K562 (cell line): Measurements from ENCODE around the gene PCDHB2. TPM values are rescaled to one million over a fixed set of nuclear protein-coding genes. Genes with fewer than 3 reads are reported as not detected.

Experiments
- ATAC-seq: fragments of 200-7000 bp; cut with Tn5 transposase; 3 replicates; pipeline ENCODE4 v1.9.1; 2020; ENCODE audit warnings: moderate library complexity
- BruUV-seq: library from RNA; stranded (reverse); fragments of 400-500 nt; replicated peaks from 2 replicates; lab custom pipeline; 2021; lab: Mats Ljungman, UMichigan
- CTCF ChIA-PET: fragments of 300-600 bp; formaldehyde crosslinking; extraction: SDS; loops from one replicate; lab custom pipeline; 2021; ENCODE audit warnings: low intra/inter-chr PET ratio; lab: Yijun Ruan, JAX
- POLR2A ChIA-PET: fragments of 300-600, 350-650 bp; sonication (Branson Sonifier 250); formaldehyde crosslinking; extraction: SDS; loops from one replicate; lab custom pipeline; 2021; ENCODE audit warnings: antibody characterized with exemption, inconsistent platforms; lab: Yijun Ruan, JAX
- DNase-seq, 4 experiments: peaks; one replicate each; pipeline versions ENCODE4 v3.0.0 to v3.0.0-alpha.2; 2011 to 2018; ENCODE audit warnings: low spot score in 3 of 4, mixed read lengths in 3 of 4; ENCODE audit errors: extremely low read depth in 1 of 4
- FAIRE-seq: peaks from 2 replicates; lab custom pipeline; 2011; peaks lifted over from hg19 to GRCh38; lab: Jason Lieb, UNC
- H2AFZ ChIP-seq: 2 replicates; pipeline ENCODE4 v1.6.0; 2011; ENCODE audit warnings: low read depth, low read length, control low read depth, inconsistent platforms
- H3K27ac ChIP-seq: fragments of 200-600 bp; 3 replicates; pipeline ENCODE4 v1.8.0; 2011; ENCODE audit warnings: low read depth, mild to moderate bottlenecking, control low read depth, inconsistent platforms, low read length, moderate library complexity, mixed read lengths; ENCODE audit errors: extremely low read depth
- H3K27me3 ChIP-seq, 2 experiments: fragments of 300-600 bp in 1 of 2; 2 replicates in 1 of 2; 3 replicates in 1 of 2; pipeline versions ENCODE4 v1.6.0 to v1.8.0; 2011; ENCODE audit warnings: inconsistent platforms in 2 of 2, low read length in 2 of 2, mild to moderate bottlenecking in 1 of 2, mixed read lengths in 1 of 2, moderate library complexity in 1 of 2; ENCODE audit not compliant: control insufficient read depth in 2 of 2, insufficient read depth in 2 of 2
- H3K36me3 ChIP-seq: fragments of 300-600 bp; 3 replicates; pipeline ENCODE4 v1.8.0; 2011; ENCODE audit warnings: mild to moderate bottlenecking, low read length, inconsistent platforms; ENCODE audit not compliant: control insufficient read depth, insufficient read depth
- H3K4me1 ChIP-seq, 2 experiments: fragments of 200-600 bp in 1 of 2; replicated peaks in 1 of 2; 2 replicates in 1 of 2; 3 replicates in 1 of 2; pipeline versions ENCODE4 v1.5.1 to v1.8.0; 2011; ENCODE audit warnings: inconsistent platforms in 2 of 2, low read length in 2 of 2, mild to moderate bottlenecking in 1 of 2, mixed read lengths in 1 of 2, moderate library complexity in 1 of 2; ENCODE audit not compliant: control insufficient read depth in 2 of 2, insufficient read depth in 2 of 2
- H3K4me2 ChIP-seq: 2 replicates; pipeline ENCODE4 v1.6.1; 2011; ENCODE audit warnings: low read length, control low read depth, inconsistent platforms, mixed read lengths; ENCODE audit not compliant: insufficient read depth
- H3K4me3 ChIP-seq: fragments of 200-600 bp; sonication (generic), shearing (Covaris generic); 2 replicates; pipeline ENCODE4 v1.5.1; 2016; ENCODE audit warnings: control low read depth, inconsistent platforms
- H3K79me2 ChIP-seq: fragments of 200-600 bp; 3 replicates; pipeline ENCODE4 v1.8.0; 2011; ENCODE audit warnings: low read length, inconsistent platforms; ENCODE audit not compliant: control insufficient read depth, insufficient read depth
- H3K9ac ChIP-seq, 2 experiments: 2 replicates each; pipeline versions ENCODE4 v1.6.0 to v1.6.1; 2011; ENCODE audit warnings: low read depth in 2 of 2, low read length in 2 of 2, control low read depth in 1 of 2, inconsistent platforms in 1 of 2, mild to moderate bottlenecking in 1 of 2, mixed read lengths in 1 of 2; ENCODE audit not compliant: insufficient read depth in 1 of 2
- H3K9me1 ChIP-seq: one replicate; pipeline ENCODE4 v1.6.0; 2011; ENCODE audit warnings: inconsistent platforms, mild to moderate bottlenecking, low read length, moderate library complexity; ENCODE audit not compliant: control insufficient read depth, insufficient read depth
- H3K9me3 ChIP-seq: replicated peaks from 2 replicates; pipeline ENCODE4 v1.5.1; 2011; ENCODE audit warnings: low read depth, low read length, inconsistent platforms; ENCODE audit not compliant: control insufficient read depth, insufficient read depth
- H4K20me1 ChIP-seq: replicated peaks from 2 replicates; pipeline ENCODE4 v1.6.1; 2011; ENCODE audit warnings: low read length, inconsistent platforms, mixed read lengths; ENCODE audit not compliant: control insufficient read depth, insufficient read depth
- ELF2 ChIP-seq: fragments of 250-450 bp; sonication (Bioruptor Pico); IDR thresholded peaks from 2 replicates; pipeline ENCODE4 v1.5.0; 2021; ENCODE audit warnings: mild to moderate bottlenecking
- FOXA3 ChIP-seq, 2 experiments: fragments of 450-650 bp in 1 of 2; sonication (generic) in 1 of 2; formaldehyde crosslinking; IDR thresholded peaks in 1 of 2; conservative IDR thresholded peaks in 1 of 2; 2 replicates each; pipeline versions ENCODE4 v1.4.0 to v1.8.0; 2020 to 2022; ENCODE audit warnings: mild to moderate bottlenecking in 2 of 2, missing genetic modification reagents in 1 of 2
- MGA ChIP-seq: fragments of 450-650 bp; IDR thresholded peaks from 2 replicates; pipeline ENCODE4 v1.6.1; 2016; ENCODE audit warnings: mild to moderate bottlenecking, moderate library complexity
- MLX ChIP-seq, 2 experiments: fragments of 450-650 bp in 1 of 2; sonication (generic) in 1 of 2; formaldehyde crosslinking; conservative IDR thresholded peaks; 2 replicates each; pipeline versions ENCODE4 v1.4.0 to v1.8.1; 2020 to 2022; ENCODE audit warnings: mild to moderate bottlenecking in 1 of 2, missing genetic modification reagents in 1 of 2
- POLR3G ChIP-seq: IDR thresholded peaks from 2 replicates; pipeline ENCODE4 v1.6.1; 2011; ENCODE audit not compliant: insufficient read length, insufficient replicate concordance; ENCODE audit errors: extremely low read depth
- ZNF140 ChIP-seq: fragments of 250-450 bp; sonication (Bioruptor Pico); IDR thresholded peaks from 2 replicates; pipeline ENCODE4 v1.8.0; 2021; ENCODE audit warnings: moderate library complexity, mild to moderate bottlenecking, inconsistent platforms
- ZNF655 ChIP-seq: fragments of 250-450 bp; sonication (Bioruptor Pico); IDR thresholded peaks from 2 replicates; pipeline ENCODE4 v1.5.0; 2021
- WGBS: fragments of 100-300 bp; shearing (Covaris generic); methylation state at CpG from one replicate; pipeline ENCODE4 v1.1.6; 2016; ENCODE audit warnings: low coverage, mixed read lengths; ENCODE audit not compliant: insufficient coverage; ENCODE audit errors: missing lambda C conversion rate; 5-methylcytosine and 5-hydroxymethylcytosine counted together
- in situ Hi-C: fragments of 300-500 bp; cut with MboI; formaldehyde crosslinking; loops from 4 replicates; pipeline ENCODE4 v1.15.0; 2018; ENCODE audit warnings: inconsistent platforms, mixed read lengths
- intact Hi-C: fragments of 100-400 bp; cut with micrococcal nuclease; formaldehyde crosslinking; loops from 2 replicates; pipeline ENCODE4 v1.14.2; 2022
- polyA plus RNA-seq, 8 experiments: library from polyadenylated mRNA; depleted of rRNA in 4 of 8; stranded (reverse) in 5 of 8; unstranded in 3 of 8; fragments of >200 nt; fragmentation: Nextera tagmentation in 2 of 8; fragmentation: Illumina TruSeq in 1 of 8; extraction: Ambion mirVana in 2 of 8; extraction: Trizol in 1 of 8; gene quantifications; 2 replicates each; pipeline versions ENCODE4 v1.2.1 to v1.2.3, GENCODE V29; 2011 to 2014; ENCODE audit warnings: inconsistent platforms in 1 of 8, missing spikeins in 1 of 8
- total RNA-seq, 7 experiments: library from RNA; depleted of rRNA in 6 of 7; stranded (reverse); fragments of >200 nt in 6 of 7; fragmentation: Illumina TruSeq in 2 of 7; extraction: Trizol in 2 of 7; gene quantifications; 2 replicates each; pipeline versions ENCODE4 v1.2.1 to v1.2.3, GENCODE V29; 2011 to 2021; ENCODE audit warnings: low replicate concordance in 1 of 7

The PCDHB2 gene
- total and polyA plus RNA-seq, 9 of the 15 experiments (the other 6 are each of a cell fraction or from before 2014, with no cell fraction given) = 0.10 to 0.22 (median 0.17) TPM; not detected in 5

- DNase-seq (no peak), FAIRE-seq (no peak), ATAC-seq (no peak)
- H3K4me3 ChIP-seq = no peak overlapping the region
- no peaks in the 10 kb centered on the region for H3K36me3 ChIP-seq
- BruUV-seq = no TSS peak
- POLR2A ChIA-PET = interaction anchor here (0.5 kb wide), 1 partner anchor 198 kb away, joined by 3 read pairs; the partner anchor contains the start of gene TAF7
- 2% methylated on average over 12 of the region's 12 CpGs for WGBS
- intact Hi-C loops (no loop called here), in situ Hi-C loops (no loop called here)
- no peak overlapping the region for H3K9ac ChIP-seq
- no peak overlapping the region for H3K4me2 ChIP-seq
- H2AFZ ChIP-seq = 0 out of 2 replicates have a peak overlapping the region, but pooled peaks have one; percentile 2
- H4K20me1 ChIP-seq = no peaks in the 10 kb centered on the region
- no peaks in the 10 kb centered on the region for H3K9me3 ChIP-seq
- H3K27me3 ChIP-seq = no peaks in the 10 kb centered on the region; a peak in 1 of 5 replicates
- H3K27ac ChIP-seq = no peak overlapping the region
- no peaks in the 10 kb centered on the region for H3K9me1 ChIP-seq
- H3K4me1 ChIP-seq = no peaks in the 10 kb centered on the region
- CTCF ChIA-PET = interaction anchor here (0.6 kb wide), 1 partner anchor 83 kb away, joined by 3 read pairs; no protein-coding TSS in a partner anchor
- no peaks in the 10 kb centered on the region for H3K79me2 ChIP-seq
- TF ChIP-seq ZNF655 (CRISPR knock-in tag) (no peak), ELF2 (CRISPR knock-in tag) (no peak), POLR3G (no peak), MGA (no peak), MLX (CRISPR knock-in tag; conservative IDR thresholded peaks at IDR 0.05) (no peak), ZNF140 (CRISPR knock-in tag) (no peak), FOXA3 (CRISPR knock-in tag; conservative IDR thresholded peaks at IDR 0.05 in 1 of 2, IDR thresholded peaks at IDR 0.05 in 1 of 2) (no peak)
Measured at GRCh38 chr5:141121985-141122384, 27.6 kb downstream of the PCDHB2 start.
